GM18498 (cell line): ENCODE measurements around the gene PSMB2.

Source experiments
- ATAC-seq: cut with Tn5 transposase; IDR thresholded peaks from one replicate; pipeline ENCODE4 v1.9.1; 2021; ENCODE audit warnings: mild to moderate bottlenecking, moderate library complexity; ENCODE audit not compliant: unreplicated experiment

PSMB2 gene

GRCh38 chr1:35644204-35644603 is 2.9 kb upstream of the PSMB2 start:
- no peak for ATAC-seq

GRCh38 chr1:35642471-35642955 is 1.2 kb upstream of the PSMB2 start:
- no peak for ATAC-seq

GRCh38 chr1:35640380-35641232 is 720 bp downstream of the PSMB2 start:
- ATAC-seq: no peak

GRCh38 chr1:35637401-35637809 is 3.9 kb downstream of the PSMB2 start:
- ATAC-seq: no peak

GRCh38 chr1:35633547-35633946 is 7.8 kb downstream of the PSMB2 start:
- ATAC-seq: no peak

- ATAC-seq: no peak
Observed at GRCh38 chr1:35631396-35631795, 9.9 kb downstream of the PSMB2 start.

- ATAC-seq: no peak
Observed at GRCh38 chr1:35629051-35629450, 12.3 kb downstream of the PSMB2 start.

- ATAC-seq: no peak
Observed at GRCh38 chr1:35623832-35624231, 17.5 kb downstream of the PSMB2 start.

GRCh38 chr1:35622510-35623178 is 18.7 kb downstream of the PSMB2 start:
- ATAC-seq: no peak

GRCh38 chr1:35619237-35620121 is 21.8 kb downstream of the PSMB2 start:
- ATAC-seq: no peak

GRCh38 chr1:35615440-35615839 is 25.9 kb downstream of the PSMB2 start:
- ATAC-seq: no peak

- ATAC-seq: no peak
Observed at GRCh38 chr1:35611655-35612054, 29.7 kb downstream of the PSMB2 start.

- ATAC-seq: no peak
Observed at GRCh38 chr1:35605867-35606182, 35.5 kb downstream of the PSMB2 start.

- ATAC-seq: no peak
Observed at GRCh38 chr1:35605071-35605866, 36.1 kb downstream of the PSMB2 start.

GRCh38 chr1:35603941-35604340 is 37.4 kb downstream of the PSMB2 start:
- ATAC-seq: no peak

GRCh38 chr1:35603468-35603867 is 37.9 kb downstream of the PSMB2 start:
- no peak for ATAC-seq

- ATAC-seq: no peak
Observed at GRCh38 chr1:35600593-35600992, 40.7 kb downstream of the PSMB2 start.

- ATAC-seq: no peak
Observed at GRCh38 chr1:35599411-35599810, 41.9 kb downstream of the PSMB2 start.

GRCh38 chr1:35598895-35599294 is 42.4 kb downstream of the PSMB2 start:
- ATAC-seq: no peak

GRCh38 chr1:35597870-35598269 is 43.5 kb downstream of the PSMB2 start:
- ATAC-seq: no peak

- ATAC-seq: no peak
Observed at GRCh38 chr1:35595684-35596083, 45.6 kb downstream of the PSMB2 start.
